Muscle layer of duodenum (tissue), 2 donors: ENCODE results near the gene SPPL2A.
"Not testable (repeated sequence)": the region's sequence is repeated elsewhere in the genome, so short reads cannot be mapped to it uniquely, and the experiment has no call there.

Source experiments
- H3K27ac ChIP-seq: one replicate; pipeline ENCODE4 v1.7.0; 2013; ENCODE audit warnings: mild to moderate bottlenecking, low read length
- H3K27me3 ChIP-seq: one replicate; pipeline ENCODE4 v1.7.0; 2013; ENCODE audit warnings: low read depth, mild to moderate bottlenecking, control low read depth, low read length
- H3K36me3 ChIP-seq, 2 donors: one replicate each; pipeline ENCODE4 v1.7.0; 2013; ENCODE audit warnings: low read length in 2 of 2, control low read depth in 1 of 2, mild to moderate bottlenecking in 1 of 2; ENCODE audit not compliant: insufficient read depth in 2 of 2, control insufficient read depth in 1 of 2
- H3K4me1 ChIP-seq, 2 donors: one replicate each; pipeline ENCODE4 v1.7.0; 2013; ENCODE audit warnings: low read length in 2 of 2, mild to moderate bottlenecking in 2 of 2, control low read depth in 1 of 2, moderate library complexity in 1 of 2; ENCODE audit not compliant: insufficient read depth in 2 of 2, control insufficient read depth in 1 of 2
- H3K4me3 ChIP-seq, 2 donors: one replicate each; pipeline ENCODE4 v1.7.0; 2013; ENCODE audit warnings: low read length in 2 of 2, low read depth in 1 of 2, mild to moderate bottlenecking in 1 of 2
- H3K9me3 ChIP-seq, 2 donors: one replicate each; pipeline ENCODE4 v1.7.0; 2013; ENCODE audit warnings: low read length in 2 of 2, control low read depth in 1 of 2, mild to moderate bottlenecking in 1 of 2; ENCODE audit not compliant: control insufficient read depth in 1 of 2
- donor health status: healthy.

Gene SPPL2A, protein sequence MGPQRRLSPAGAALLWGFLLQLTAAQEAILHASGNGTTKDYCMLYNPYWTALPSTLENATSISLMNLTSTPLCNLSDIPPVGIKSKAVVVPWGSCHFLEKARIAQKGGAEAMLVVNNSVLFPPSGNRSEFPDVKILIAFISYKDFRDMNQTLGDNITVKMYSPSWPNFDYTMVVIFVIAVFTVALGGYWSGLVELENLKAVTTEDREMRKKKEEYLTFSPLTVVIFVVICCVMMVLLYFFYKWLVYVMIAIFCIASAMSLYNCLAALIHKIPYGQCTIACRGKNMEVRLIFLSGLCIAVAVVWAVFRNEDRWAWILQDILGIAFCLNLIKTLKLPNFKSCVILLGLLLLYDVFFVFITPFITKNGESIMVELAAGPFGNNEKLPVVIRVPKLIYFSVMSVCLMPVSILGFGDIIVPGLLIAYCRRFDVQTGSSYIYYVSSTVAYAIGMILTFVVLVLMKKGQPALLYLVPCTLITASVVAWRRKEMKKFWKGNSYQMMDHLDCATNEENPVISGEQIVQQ

DNA sequence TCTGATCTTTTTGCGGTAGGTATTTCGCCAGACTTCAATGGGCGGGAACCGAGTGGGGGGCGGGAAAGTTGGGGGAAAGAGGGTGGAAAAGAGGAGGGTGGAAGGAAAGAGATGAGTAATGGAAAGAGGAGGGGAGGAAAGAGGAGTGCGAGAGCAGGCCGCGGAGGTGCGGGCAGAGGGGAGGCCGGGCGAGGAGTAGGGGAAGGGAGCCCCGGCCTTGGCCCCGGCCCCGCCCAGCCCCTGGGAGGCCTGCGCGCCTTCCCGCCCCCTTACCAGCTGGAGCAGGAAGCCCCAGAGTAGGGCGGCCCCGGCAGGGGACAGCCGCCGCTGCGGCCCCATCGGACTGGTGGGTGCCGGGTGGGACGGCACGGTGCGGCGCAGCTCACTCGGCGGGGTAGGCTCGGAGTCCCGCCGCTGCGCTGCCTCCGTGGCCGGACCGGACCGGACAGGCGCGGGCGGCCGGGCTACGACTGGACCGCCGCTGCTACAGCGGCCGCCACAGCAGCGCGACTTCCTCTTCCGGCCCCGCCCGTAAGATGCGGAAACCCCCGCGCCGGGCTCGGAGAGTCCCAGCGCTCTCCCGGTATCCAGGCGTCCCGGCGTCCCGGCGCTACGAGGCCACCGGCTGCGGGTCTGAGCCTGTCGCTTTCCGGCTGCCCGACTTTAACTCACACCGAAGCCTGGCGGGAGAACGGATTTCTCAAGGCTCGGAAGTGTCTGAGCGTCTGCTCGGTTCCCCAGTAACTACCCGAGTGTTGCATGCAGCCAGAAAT, at the start of gene SPPL2A:
Gene SPPL2A, minus strand, starts transcription at position 512 of the 773 bp plus-strand sequence. Its CDS starts 173 bp downstream, at position 339.
- Histone ChIP-seq H3K27ac (peak within 1 kb of the TSS; percentile 98), H3K36me3 (no peaks in the 10 kb centered on the region), H3K27me3 (no peaks in the 10 kb centered on the region), H3K4me3 (peak within 1 kb of the TSS; percentile 77 to 95), H3K4me1 (peaks cover 3 to 8% of the 10 kb centered on the region in 2 donors), H3K9me3 (no peaks in the 10 kb centered on the region)

DNA sequence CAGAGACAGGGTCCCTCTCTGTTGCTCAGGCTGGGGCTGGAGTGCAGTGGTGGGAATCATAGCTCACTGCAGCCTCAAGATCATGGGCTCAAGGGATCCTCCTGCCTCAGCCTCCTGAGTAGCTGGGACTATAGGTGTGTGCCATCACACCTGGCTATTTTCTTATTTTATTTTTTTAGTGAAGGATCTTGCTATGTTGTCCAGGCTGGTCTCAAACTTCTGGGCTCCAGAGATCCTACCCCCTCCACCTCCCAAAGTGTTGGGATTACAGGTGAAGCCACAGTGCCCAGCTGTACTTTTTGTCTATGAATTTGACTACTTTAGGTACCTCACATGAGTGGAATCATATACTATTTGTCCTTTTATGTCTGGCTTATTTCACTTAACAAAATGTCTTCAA, 49.1 kb upstream of the SPPL2A start:
- Histone ChIP-seq H3K27me3 (no peaks in the 10 kb centered on the region), H3K27ac (no peak overlapping the region), H3K4me3 (no peak overlapping the region), H3K4me1 (no peaks in the 10 kb centered on the region), H3K36me3 (no peaks in the 10 kb centered on the region), H3K9me3 (no peaks in the 10 kb centered on the region)

DNA sequence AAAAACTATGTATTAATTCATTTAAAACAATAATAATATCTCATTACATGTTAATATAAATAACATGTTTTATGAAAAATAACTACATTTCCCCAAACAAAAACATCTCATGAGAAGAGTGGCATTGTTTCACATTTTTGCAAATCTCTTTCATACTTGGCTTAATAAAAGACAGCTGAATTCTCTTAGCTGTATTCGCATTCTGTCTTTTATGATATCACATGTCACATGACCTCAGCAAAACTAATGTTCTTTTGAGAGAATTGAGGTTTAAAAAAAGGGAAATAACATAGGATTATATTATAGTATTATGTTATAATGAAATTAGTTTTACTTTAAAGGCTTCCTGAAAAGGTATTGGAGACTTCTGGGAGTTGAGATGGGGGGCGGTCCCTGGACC, 48.4 kb upstream of the SPPL2A start:
- Histone ChIP-seq H3K27ac (no peak overlapping the region), H3K4me3 (no peak overlapping the region), H3K4me1 (no peaks in the 10 kb centered on the region), H3K27me3 (no peaks in the 10 kb centered on the region), H3K36me3 (no peaks in the 10 kb centered on the region), H3K9me3 (no peaks in the 10 kb centered on the region)

DNA sequence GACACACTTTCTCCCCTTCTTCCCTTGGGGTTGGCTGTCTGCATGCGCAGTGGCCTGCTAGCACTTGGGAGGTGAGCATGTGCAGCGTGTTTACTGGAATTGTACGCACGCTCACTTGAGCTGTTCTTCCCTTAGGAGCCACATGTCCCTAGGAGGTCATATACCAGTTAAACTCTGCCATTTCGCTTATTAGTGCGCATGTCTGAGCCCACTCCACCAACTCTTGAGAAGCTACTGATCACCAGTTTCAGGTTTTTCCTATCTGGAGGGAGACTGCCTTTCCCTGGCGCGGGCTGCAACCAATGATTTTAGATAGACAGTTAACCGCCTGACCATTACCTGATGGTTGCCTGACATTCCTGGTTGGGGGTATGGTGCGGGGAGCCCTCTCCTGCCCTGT, 47.6 kb upstream of the SPPL2A start:
- Histone ChIP-seq H3K9me3 (no peaks in the 10 kb centered on the region), H3K36me3 (no peaks in the 10 kb centered on the region), H3K27ac (no peak overlapping the region), H3K27me3 (no peaks in the 10 kb centered on the region), H3K4me3 (no peak overlapping the region), H3K4me1 (no peaks in the 10 kb centered on the region)

DNA sequence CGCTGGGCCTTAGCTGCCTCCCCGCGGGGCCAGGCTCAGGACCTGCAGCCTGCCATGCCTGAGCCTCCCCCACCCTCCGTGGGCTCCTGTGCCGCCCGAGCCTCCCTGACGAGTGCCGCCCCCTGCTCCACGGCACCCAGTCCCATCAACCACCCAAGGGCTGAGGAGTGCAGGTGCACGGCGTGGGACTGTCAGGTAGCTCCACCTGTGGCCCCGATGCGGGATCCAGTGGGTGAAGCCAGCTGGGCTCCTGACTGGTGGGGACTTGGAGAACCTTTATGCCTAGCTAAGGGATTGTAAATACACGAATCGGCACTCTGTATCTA, 46.6 kb upstream of the SPPL2A start:
- H3K27me3 ChIP-seq, H3K27ac ChIP-seq, H3K4me3 ChIP-seq, H3K36me3 ChIP-seq, H3K9me3 ChIP-seq, H3K4me1 ChIP-seq: not testable (repeated sequence)

DNA sequence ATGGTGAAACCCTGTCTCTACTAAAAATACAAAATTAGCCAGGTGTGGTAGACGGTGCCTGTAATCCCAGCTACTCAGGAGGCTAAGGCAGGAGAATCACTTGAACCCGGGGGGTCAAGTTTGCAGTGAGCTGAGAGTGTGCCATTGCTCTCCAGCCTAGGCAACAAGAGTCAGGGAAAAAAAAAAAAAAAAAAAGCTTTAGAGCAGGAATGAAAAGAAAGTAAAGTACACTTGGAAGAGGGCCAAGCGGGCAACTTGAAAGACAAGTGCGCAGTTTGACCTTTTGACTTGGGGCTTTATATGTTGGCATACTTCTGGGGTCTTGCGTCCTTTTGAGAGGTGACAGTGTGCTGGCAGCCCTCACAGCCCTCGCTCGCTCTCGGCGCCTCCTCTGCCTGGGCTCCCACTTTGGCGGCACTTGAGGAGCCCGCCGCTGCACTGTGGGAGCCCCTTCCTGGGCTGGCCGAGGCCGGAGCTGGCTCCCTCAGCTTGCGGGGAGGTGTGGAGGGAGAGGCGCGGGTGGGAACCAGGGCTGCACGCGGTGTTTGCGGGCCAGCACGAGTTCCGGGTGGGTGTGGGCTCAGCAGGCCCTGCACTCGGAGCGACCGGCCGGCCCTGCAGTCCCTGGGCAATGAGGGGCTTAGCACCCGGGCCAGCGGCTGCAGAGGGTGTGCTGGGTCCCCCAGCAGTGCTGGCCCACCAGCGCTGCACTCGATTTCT, 46.1 kb upstream of the SPPL2A start:
- H3K9me3 ChIP-seq, H3K27me3 ChIP-seq, H3K27ac ChIP-seq, H3K36me3 ChIP-seq, H3K4me3 ChIP-seq, H3K4me1 ChIP-seq: not testable (repeated sequence)

DNA sequence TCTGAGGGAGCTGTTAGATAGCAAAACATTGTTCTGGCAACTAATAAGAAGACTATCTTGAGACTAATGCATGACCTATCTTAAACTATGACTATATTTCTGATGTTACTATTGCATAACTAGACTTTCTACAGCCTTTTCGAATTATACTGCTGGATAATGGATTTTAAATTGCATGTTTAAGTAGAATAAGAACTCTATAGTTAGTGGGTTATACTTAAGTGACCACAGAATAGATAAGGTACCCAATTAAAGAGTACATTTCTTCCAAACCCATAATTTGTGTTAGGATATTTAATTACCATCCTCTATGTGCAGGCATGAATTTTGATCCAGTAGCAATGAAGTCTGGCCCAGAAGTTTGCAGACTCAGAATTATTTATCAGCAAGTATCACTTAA, 44.6 kb upstream of the SPPL2A start:
- H3K27ac ChIP-seq: no peak overlapping the region
- H3K27me3 ChIP-seq: no peaks in the 10 kb centered on the region
- H3K9me3 ChIP-seq: no peaks in the 10 kb centered on the region
- no peaks in the 10 kb centered on the region for H3K4me1 ChIP-seq
- H3K4me3 ChIP-seq: no peak overlapping the region
- no peaks in the 10 kb centered on the region for H3K36me3 ChIP-seq

DNA sequence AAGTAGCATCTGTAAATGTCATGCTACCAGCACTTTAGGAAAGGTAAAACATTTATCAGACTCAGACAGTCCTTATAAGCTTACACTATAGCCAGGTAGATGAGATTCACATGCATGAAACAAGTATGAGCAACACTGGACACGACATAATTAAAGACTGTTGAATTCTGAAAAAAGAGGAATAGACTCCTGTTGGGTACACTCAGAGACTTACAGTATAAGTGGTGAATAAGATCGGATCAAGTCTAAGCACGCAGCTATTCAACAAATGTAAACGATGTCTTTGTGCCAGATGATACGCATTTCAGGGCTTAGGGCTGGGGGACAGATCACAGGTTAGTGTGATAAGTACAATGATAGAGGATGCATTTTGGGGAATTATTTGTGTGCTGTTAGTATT, 43.2 kb upstream of the SPPL2A start:
- H3K27me3 ChIP-seq: no peaks in the 10 kb centered on the region
- H3K36me3 ChIP-seq: no peaks in the 10 kb centered on the region
- H3K4me1 ChIP-seq: no peaks in the 10 kb centered on the region
- H3K9me3 ChIP-seq: no peaks in the 10 kb centered on the region
- H3K27ac ChIP-seq: no peak overlapping the region
- no peak overlapping the region for H3K4me3 ChIP-seq

DNA sequence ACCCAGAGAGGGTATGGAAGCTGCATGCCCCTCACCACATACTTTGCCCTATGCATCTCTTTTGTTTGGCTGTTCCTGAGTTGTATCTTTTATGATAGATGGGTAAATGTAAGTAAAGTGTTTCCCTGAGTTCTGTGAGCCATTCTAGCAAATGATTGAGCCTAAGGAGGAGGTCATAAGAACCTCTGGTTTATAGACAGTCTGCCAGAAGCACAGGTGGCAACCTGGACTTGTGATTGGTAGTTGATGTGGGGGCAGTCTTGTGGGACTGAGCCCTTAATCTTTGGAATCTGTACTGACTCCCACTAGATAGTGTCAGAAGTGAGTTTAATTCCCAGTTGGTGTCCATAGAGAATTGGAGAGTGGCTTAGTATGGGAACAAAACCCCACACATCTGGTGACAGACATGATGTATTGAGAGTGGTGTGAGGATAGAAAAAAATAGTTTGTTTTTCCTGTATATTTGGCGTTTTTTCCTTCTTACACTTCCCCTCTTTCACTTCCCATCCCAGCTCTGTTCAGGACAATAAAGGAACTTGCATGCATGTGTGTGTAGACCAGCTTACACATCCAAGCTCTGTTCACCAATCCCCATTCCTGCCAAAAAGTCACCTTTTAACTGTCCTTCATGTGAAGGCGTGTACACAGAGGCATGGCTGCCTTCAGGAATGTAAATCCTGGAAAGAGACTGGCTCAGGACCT, 38.1 kb upstream of the SPPL2A start:
- Histone ChIP-seq H3K9me3 (no peaks in the 10 kb centered on the region), H3K36me3 (no peaks in the 10 kb centered on the region), H3K4me3 (no peak overlapping the region), H3K27ac (no peak overlapping the region), H3K27me3 (no peaks in the 10 kb centered on the region), H3K4me1 (no peaks in the 10 kb centered on the region)

DNA sequence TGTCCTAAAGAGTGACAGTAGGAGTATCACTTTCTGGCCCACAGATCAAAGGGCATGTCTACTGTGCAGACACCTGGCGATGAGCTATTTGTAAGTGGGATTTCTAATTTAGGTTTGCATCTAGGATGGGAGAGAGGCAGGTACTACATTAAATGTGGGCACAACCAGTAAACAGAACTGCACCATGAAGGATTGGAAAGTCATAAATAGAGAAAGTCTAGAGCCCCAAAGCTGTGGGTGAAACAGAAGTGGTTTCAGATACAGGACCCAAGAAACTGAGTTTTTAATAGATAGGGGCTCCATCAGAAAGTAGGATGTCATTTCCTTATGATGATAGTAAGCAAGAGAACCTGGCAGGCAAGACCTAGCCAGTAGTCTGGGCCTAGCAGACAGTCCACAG, 35.2 kb upstream of the SPPL2A start:
- H3K4me3 ChIP-seq: no peak overlapping the region
- no peaks in the 10 kb centered on the region for H3K4me1 ChIP-seq
- H3K9me3 ChIP-seq: no peaks in the 10 kb centered on the region
- H3K27me3 ChIP-seq: no peaks in the 10 kb centered on the region
- no peak overlapping the region for H3K27ac ChIP-seq
- no peaks in the 10 kb centered on the region for H3K36me3 ChIP-seq

DNA sequence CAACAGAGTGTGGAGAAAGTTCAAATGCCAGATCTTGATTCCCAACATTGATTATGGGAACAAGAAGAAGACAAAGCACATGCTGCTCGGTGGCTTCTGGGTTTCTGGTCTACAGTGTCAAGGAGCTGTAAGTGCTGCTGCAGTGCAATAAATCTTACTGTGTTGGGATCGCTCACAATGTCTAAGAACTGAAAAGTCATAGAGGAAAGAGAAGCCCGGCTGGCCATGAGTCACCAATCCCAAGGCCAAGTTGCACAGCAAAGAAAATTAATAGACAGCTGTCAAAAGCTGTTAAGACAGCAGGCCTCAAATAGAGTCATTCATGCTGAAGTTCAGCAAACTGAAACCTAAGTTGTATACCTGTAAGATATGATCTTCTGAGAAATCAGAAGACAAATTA, 33.2 kb upstream of the SPPL2A start:
- no peak overlapping the region for H3K4me3 ChIP-seq
- no peaks in the 10 kb centered on the region for H3K27me3 ChIP-seq
- H3K36me3 ChIP-seq: no peaks in the 10 kb centered on the region
- H3K4me1 ChIP-seq: no peaks in the 10 kb centered on the region
- H3K27ac ChIP-seq: no peak overlapping the region
- H3K9me3 ChIP-seq: no peaks in the 10 kb centered on the region
